IPS-NIHi7 (cell line): ENCODE measurements around the gene FBXL5.
"Not testable (repeated sequence)": the region's sequence is repeated elsewhere in the genome, so short reads cannot be mapped to it uniquely, and the experiment has no call there.

Experiments used
- DNase-seq: peaks from one replicate; pipeline ENCODE4 v3.0.0; 2012; ENCODE audit warnings: mixed read lengths; ENCODE audit errors: extremely low spot score

FBXL5 gene

GRCh38 chr4:15652191-15652590 lies 3.0 kb downstream of the FBXL5 start:
- DNase-seq: no peak

DNA sequence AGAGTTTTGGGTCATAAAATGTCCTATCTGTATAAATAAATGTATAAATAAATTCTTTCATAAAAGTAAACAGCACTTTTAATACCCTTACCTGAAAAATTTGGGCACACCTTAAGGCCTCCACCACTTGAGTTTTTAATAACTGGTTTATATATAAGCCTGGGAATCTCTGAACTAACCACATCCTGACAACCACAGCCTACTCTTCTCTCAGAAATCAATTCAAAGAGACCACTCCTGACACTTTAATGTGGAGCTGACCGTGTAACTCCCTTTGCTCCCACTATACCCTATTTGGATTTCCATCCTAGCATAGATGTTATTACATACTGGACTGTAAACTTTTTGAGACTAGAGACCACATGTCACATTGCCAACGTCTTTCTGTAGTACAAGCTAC lies 3.5 kb downstream of the FBXL5 start:
- no peak for DNase-seq

- DNase-seq: peak; percentile 69
These were observed 5.1 kb downstream of the FBXL5 start for GRCh38 chr4:15649914-15650545.

- no peak for DNase-seq
These were observed 6.6 kb downstream of the FBXL5 start for GRCh38 chr4:15648600-15648999.

DNA sequence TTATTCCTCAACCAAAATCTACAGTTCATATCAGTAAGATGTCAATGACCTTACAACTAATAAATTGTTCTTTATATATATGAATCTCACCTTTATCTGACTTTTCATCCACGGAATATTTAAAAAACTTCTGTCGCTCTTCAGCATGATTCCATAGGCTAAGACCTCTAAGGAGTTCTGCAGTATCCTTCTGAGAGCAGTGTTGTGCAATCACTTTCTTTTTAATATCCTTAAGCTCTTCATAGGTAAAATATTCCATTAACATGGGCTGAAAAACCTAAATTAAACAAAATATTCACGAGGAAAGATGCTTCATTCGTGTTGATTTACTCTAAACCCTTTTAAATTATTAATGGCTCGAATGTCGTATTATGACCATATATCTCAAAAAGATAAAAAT lies 16.7 kb downstream of the FBXL5 start:
- no peak for DNase-seq

DNA sequence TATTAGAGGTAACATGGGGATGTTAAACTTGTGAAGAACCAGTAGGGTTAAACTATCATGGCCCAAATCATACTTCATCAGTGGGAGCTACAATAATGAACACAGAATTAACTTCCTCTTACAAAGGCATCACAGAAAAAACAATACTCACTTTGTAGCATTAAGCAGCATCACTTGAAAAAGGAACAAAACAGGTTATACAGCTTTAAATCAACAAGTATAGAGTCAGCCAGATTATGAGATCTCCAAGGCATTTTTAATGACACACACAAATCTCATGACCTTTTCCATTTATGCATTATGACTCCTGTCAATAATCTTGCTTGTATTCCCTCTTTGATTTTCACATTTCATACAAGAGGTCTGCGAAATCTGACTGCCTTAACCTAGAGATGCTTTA lies 18.3 kb downstream of the FBXL5 start:
- DNase-seq: no peak

- not testable (repeated sequence) for DNase-seq
These were observed 37.8 kb downstream of the FBXL5 start for GRCh38 chr4:15617407-15617806.

DNA sequence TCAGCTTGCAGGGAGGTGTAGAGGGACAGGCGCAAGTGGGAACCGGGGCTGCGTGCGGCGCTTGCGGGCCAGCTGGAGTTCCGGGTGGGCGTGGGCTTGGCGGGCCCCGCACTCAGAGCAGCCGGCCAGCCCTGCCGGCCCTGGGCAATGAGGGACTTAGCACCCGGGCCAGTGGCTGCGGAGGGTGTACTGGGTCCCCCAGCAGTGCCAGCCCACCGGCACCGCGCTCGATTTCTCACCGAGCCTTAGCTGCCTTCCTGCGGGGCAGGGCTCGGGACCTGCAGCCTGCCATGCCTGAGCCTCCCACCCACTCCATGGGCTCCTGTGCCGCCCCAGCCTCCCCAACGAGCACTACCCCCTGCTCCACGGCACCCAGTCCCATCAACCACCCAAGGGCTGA lies 40.3 kb downstream of the FBXL5 start:
- not testable (repeated sequence) for DNase-seq

DNA sequence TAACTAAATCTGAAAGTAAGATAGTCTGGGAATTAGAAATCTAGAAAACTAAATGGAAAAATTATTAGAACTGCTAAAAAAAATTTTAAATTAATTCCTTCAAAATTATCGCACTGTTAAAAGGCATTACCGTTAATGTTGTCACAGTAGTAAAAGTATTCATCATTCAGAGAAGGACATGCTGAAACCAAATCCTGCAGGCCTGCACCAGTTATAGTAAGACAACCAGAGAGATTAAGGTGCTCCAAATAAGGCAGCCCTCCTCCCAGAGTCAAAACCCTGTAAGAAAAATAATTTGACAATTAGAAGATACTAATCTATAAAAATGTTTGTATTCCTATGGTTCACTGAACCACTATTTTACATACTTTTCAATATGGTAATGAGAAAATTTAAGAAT lies 43.0 kb downstream of the FBXL5 start:
- DNase-seq: no peak

DNA sequence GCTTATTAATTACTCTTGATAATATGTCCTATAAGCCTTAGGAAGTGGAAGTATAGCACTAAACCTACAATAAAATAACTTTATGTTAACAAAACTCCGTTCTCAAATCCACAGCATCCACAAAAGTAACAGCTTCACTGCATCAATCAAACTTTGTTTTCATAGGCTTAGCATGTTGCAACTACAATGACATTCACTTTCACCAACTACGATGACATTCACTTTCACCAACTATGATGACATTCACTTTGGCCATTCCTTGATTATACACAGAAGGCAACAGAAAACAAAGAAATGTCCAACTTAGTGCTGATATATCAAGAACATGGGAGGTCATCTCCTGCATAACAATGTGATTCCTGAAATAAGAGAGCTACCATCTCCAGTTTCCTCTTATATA lies 44.3 kb downstream of the FBXL5 start:
- DNase-seq: no peak

DNA sequence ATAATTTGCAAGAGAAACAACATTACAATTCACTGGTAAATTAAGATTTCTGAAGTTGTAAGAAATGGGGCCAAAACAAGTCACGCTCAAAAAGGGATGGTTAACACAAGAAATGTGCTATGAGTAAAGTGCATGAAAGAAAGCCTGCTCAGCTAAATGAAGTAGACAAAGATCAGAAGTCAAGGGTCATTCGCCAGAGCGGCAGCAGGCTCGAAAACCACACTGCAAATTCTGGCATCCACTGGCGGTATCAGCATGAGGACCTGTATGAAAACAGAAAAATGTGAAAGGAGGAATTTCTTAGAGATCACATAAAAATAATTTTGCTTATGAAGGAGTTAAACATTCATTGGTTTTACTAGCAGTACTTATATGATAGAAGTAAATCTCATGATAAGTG lies 49.6 kb downstream of the FBXL5 start:
- no peak for DNase-seq

DNA sequence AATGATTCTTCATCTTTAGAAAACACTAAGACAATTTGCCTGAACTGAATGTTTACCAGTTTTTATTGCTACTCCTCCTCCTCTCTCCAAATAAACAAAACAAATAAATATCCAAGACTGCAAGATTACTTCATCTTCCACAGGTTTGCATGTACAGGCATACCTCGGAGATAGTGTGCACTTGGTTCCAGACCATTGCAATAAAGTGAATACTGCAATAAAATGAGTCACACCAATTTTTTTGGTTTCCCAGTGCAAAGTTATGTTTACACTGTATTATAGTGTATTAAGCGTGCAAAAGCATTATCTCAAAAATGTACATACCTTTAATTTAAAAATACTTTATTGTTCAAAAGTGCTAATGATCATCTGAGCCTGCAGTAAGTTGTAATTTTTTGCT lies 53.3 kb downstream of the FBXL5 start:
- DNase-seq: no peak

DNA sequence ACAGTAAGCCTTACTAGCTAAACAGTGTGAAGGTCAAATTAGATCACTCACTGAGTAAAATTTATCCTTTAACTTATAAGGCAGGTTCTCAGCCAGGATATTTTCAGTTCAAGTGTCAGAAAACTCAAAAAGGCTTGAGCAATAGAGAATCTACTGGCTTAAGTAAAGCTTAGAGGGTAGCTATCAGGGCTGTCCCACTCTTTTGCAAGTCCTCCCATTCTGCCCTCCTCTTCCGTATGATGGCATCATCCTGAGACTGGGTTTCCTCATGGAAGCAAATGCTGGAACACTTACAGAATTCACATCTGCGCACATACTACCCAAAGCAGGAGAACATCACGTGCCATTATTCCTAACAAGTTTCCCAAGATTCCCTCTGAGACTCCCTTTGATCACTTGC lies 55.0 kb downstream of the FBXL5 start:
- no peak for DNase-seq

DNA sequence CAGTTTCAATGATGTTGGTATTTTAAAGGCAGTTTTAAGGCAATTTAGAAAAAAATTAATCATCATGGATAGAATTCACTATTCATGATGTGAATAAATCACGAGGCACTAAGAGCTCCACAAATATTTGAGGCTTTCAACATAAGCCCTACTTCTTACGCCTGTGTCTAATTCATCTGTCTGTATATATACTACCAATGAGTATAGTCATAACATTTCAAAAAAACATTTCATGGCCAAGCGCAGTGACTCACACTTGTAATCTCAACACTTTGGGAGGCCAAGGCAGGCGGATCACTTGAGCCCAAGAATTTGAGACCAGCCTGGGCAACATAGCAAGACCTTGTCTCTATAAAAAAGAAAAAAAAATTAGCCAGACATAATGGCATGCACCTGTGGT lies 56.5 kb downstream of the FBXL5 start:
- DNase-seq: no peak

DNA sequence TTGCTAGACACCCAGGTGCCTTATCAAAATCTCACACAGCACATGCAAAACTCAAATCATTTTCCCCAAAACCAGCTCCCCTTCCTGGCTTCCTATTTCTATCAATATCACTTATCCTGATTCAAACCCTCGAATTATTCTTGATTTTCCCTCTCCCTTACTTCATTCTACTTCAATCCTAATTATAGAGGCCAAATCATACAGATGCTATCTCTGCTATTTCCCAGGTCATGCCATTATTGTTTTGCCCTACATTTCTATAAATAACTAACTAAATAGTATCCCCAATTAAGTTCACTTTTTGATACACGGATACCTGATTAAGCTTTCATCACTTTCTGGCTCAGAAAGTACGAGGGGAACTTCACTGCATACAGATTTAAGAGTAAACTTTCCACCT lies 62.4 kb downstream of the FBXL5 start:
- no peak for DNase-seq

DNA sequence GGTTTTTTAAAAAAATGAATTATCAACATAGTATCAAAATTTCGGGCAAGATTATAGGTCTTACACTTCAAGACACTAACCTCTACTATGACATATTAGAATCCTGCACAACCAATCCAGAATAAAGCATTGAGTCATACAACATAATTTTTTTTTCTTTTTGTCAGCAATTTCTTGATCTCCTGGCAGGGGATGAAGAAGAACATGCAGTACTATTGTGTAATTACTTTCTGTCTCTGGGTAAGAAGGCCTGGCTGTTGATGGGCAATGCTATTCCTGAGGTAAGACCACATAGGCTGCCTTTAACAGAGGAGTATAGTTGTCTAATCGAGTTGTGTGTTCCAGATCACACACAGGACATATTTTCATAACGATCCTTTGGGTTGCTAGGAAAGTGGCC lies 67.5 kb downstream of the FBXL5 start:
- DNase-seq: no peak

DNA sequence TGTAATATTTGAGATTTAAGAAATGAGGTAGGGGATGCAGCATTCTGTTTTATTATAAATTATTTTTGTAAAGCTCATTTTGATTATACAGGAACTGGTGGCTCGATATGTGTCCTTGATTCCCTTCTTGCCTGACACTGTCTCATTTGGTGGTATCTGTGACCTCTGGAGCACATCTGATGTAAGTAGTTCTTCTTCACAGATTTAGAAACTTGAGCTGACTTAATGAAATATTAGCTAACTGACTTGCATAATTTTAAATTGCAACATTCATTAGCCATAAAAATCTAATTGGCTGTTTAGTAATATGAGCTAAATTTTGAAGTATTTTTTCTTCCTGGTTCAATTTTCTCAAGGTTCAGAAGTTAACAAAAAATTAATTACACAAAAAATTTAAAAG lies 69.1 kb downstream of the FBXL5 start:
- DNase-seq: no peak

DNA sequence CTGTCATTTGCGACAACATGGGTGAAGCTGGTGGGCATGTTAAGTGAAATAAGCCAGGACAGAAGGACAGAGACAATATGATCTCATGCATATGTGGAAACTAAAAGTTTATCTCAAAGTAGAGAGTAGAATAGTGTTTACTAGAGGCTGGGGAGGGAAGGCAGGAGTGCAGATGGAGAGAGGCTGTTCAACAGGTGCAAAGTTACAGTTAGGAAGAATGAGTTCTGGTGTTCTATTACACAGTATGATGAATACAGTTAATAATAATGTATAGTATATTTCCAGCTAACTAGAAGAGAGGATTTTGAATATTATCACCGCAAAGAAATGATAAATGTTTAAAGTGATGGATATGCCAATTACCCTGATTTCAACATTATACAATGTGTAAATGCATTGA lies 69.8 kb downstream of the FBXL5 start:
- DNase-seq: no peak

GRCh38 chr4:15584785-15585184 lies 70.4 kb downstream of the FBXL5 start:
- DNase-seq: no peak

DNA sequence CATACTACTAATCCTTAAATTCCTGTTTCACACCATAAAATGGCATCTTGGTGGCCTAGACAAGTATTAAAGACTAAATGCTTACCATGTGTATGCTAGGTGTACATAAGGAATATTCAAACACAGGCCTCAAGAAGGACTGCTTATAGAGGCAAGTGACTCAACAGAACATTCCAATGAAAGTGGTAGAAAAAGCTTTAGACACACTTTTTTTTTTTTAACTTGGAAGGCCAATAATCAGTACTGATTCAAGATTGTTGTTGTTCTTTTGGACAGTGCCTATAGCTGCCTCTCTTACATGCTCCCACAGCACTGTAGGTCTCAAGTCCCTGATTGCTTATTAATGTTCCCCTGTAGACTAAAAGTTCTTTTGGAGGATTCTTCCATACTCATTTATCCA lies 77.6 kb downstream of the FBXL5 start:
- DNase-seq: no peak

- peak; percentile 14 for DNase-seq
These were observed 79.2 kb downstream of the FBXL5 start for GRCh38 chr4:15575966-15576365.

DNA sequence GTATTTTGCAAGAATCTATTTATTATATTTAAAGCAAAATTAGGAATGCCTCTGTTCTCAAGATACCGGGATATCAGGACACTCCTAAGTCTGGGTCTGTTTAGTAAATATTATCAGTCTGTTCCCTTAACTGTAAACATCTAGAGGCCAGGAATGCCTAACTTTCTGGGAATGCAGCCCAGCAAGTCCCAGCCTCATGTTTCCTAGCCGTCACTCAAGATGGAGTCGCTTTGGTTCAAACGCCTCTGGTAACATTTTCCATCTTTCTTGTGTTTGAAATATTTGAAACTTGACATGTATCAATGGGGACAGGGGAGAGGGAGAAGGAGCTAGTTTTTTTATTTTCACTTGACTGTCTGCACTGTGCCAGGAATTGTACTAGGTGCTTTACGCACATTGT lies 85.4 kb downstream of the FBXL5 start:
- DNase-seq: no peak

DNA sequence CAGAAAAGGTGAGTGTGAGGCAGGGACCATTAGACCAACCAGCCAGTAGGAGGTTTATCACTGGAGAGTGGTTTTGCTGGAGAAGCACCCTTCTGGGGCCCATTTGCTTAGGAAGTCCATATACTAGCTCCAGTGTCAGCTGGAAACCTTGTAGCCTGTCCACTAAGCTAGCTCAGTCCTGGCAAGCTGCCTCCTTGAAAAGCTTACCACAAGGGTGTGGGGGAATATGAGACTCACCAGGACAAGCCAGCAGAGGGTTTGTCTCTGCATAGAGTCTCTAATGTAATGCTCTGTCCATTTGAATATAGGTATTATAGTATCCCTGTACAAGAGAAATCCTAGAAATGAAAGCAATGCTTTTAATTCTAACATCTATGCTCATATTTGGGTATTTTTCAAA lies 86.3 kb downstream of the FBXL5 start:
- no peak for DNase-seq

- DNase-seq: peak; percentile 24
These were observed 91.3 kb downstream of the FBXL5 start for GRCh38 chr4:15563871-15564270.

DNA sequence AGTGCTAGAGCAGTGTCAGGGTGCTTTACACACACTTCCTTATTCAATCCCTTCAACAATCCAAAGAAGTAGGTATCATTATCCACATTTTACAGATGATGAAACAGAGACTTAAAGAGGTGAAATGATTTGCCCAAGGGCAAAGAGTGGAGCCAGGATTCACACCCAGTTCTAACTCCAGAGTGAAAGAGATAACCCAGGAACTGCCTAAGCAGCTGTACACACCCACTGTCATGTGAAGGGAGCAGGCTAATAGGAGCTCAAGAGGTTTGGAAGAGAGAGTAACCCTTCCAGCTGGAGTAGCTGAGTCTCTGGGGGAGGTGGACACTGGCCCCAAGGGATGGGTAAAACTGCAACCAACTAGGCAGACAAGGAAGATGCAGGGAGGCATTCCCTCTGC lies 92.5 kb downstream of the FBXL5 start:
- DNase-seq: no peak
